GM23248 (cell line): Measurements from ENCODE around the gene FAM131A. TPM values are rescaled to one million over a fixed set of nuclear protein-coding genes. Genes with fewer than 3 reads are reported as not detected.
A peak's percentile ranks its signal among the peaks of the same experiment; 100 is the strongest.

Experiments
- DNase-seq: peaks from one replicate; pipeline ENCODE4 v3.0.0-alpha.2; 2015
- H2AFZ ChIP-seq: fragments of 200-600 bp; sonication (generic); 2 replicates; pipeline ENCODE4 v1.6.1; 2016; ENCODE audit warnings: antibody characterized with exemption
- H3F3A ChIP-seq: fragments of 200-600 bp; sonication (generic); 2 replicates; pipeline ENCODE4 v1.6.1; 2016; ENCODE audit warnings: mild to moderate bottlenecking, antibody characterized with exemption, mixed run types; ENCODE audit not compliant: insufficient read depth
- H3K27ac ChIP-seq: fragments of 200-600 bp; sonication (generic); 2 replicates; pipeline ENCODE4 v1.5.1; 2016; ENCODE audit warnings: mild to moderate bottlenecking
- H3K27me3 ChIP-seq: fragments of 200-600 bp; sonication (generic); replicated peaks from 2 replicates; pipeline ENCODE4 v1.6.1; 2016; ENCODE audit warnings: mild to moderate bottlenecking; ENCODE audit not compliant: insufficient read depth
- H3K36me3 ChIP-seq: fragments of 200-600 bp; sonication (generic); 2 replicates; pipeline ENCODE4 v1.6.1; 2016; ENCODE audit warnings: low read depth, mild to moderate bottlenecking
- H3K4me1 ChIP-seq: fragments of 200-600 bp; sonication (generic); 2 replicates; pipeline ENCODE4 v1.6.1; 2016; ENCODE audit warnings: mild to moderate bottlenecking; ENCODE audit not compliant: insufficient read depth
- H3K4me2 ChIP-seq: fragments of 200-600 bp; sonication (generic); one replicate; pipeline ENCODE4 v1.6.1; 2016; ENCODE audit warnings: mild to moderate bottlenecking; ENCODE audit not compliant: unreplicated experiment
- H3K4me3 ChIP-seq: fragments of 200-600 bp; sonication (generic); 2 replicates; pipeline ENCODE4 v1.5.1; 2016; ENCODE audit warnings: mild to moderate bottlenecking
- H3K79me2 ChIP-seq: fragments of 200-600 bp; sonication (generic); 2 replicates; pipeline ENCODE4 v1.6.1; 2016; ENCODE audit warnings: mild to moderate bottlenecking; ENCODE audit not compliant: insufficient read depth
- H3K9ac ChIP-seq: fragments of 200-600 bp; sonication (generic); 2 replicates; pipeline ENCODE4 v1.6.1; 2016; ENCODE audit warnings: mild to moderate bottlenecking
- H3K9me2 ChIP-seq: fragments of 200-600 bp; sonication (generic); 2 replicates; pipeline ENCODE4 v1.6.1; 2016; ENCODE audit warnings: mixed run types, mild to moderate bottlenecking, moderate library complexity; ENCODE audit not compliant: insufficient read depth
- H3K9me3 ChIP-seq: fragments of 200-600 bp; sonication (generic); one replicate; pipeline ENCODE4 v1.6.1; 2017; ENCODE audit warnings: low read depth
- H4K20me1 ChIP-seq: fragments of 200-600 bp; sonication (generic); 2 replicates; pipeline ENCODE4 v1.6.0; 2016; ENCODE audit not compliant: insufficient read depth
- EZH2 ChIP-seq: fragments of 200-600 bp; sonication (generic); IDR thresholded peaks from 2 replicates; pipeline ENCODE4 v1.6.1; 2018; ENCODE audit warnings: antibody characterized with exemption, mild to moderate bottlenecking; ENCODE audit not compliant: insufficient read depth, poor library complexity, severe bottlenecking
- EZH2phosphoT487 ChIP-seq: fragments of 200-600 bp; sonication (generic); IDR thresholded peaks from 2 replicates; pipeline ENCODE4 v1.6.1; 2018; ENCODE audit warnings: antibody characterized with exemption, moderate library complexity, mild to moderate bottlenecking, low read depth; ENCODE audit not compliant: insufficient read depth
- WGBS, 2 experiments: methylation state at CpG; one replicate each; pipeline ENCODE4 v1.1.6; 2015 to 2017; ENCODE audit warnings: low lambda C conversion rate in 2 of 2, low coverage in 1 of 2; ENCODE audit errors: missing lambda C conversion rate in 2 of 2; 5-methylcytosine and 5-hydroxymethylcytosine counted together
- in situ Hi-C: fragments of 300-500 bp; cut with MboI; formaldehyde crosslinking; loops from 2 replicates; pipeline ENCODE4 v1.15.0; 2020
- polyA plus RNA-seq: library from polyadenylated mRNA; unstranded; fragments of >200 nt; fragmentation: Nextera tagmentation; extraction: Ambion mirVana; gene quantifications from 2 replicates; pipeline ENCODE4 v1.2.1, GENCODE V29; 2016
- total RNA-seq: library from RNA; depleted of rRNA; stranded (reverse); fragments of >200 nt; shearing (Covaris generic); gene quantifications from 2 replicates; pipeline ENCODE4 v1.2.3, GENCODE V29; 2014

FAM131A gene
- total and polyA plus RNA-seq, 2 experiments from 2014 or later: 7.0 to 24.5 TPM

DNA sequence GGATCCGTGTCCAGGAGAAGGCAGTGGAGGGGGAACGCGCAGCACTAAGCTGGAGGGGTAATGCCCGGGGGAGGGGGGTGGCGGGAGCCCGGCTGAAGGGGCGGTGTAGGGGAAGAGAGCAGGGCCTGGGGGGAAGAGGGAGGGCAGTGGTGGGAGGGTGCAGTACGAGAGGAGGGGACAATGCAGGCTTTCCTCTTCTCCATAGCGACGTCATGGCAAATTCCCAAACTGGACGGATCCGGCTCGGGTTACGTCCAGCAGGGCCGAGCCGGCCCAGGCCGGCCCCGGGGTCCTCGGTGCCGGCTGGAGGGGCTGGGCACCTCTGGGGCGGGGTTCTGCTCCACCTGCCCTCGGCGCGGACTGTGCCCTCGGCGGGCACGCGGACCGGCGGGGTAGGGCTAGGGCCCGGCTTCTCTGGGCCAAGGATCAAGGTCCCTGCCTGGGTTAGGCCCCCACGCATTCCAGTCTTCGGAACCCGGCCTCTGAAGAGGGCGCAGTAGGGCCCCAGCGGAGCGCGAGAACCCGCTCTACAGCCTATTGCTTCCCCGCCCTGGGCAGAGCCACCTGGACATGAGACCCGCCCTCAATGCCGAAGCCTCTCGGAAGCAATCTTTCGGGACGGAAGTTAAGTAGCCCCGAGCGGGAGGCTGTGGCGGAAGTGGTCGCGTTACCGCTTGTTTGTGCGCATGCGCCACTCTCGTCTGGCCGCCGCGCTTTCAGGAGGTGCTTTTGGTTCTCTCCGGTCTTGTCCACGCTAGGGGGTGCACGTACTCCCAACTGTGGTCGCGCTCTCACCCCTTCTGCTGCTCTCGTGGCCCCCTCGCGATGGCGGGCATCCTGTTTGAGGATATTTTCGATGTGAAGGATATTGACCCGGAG, 25.5 kb downstream of the FAM131A start:
- 1% methylated on average over 53 to 62 of the region's 68 CpGs for WGBS, 2 experiments
- in situ Hi-C loops: loop anchor here (25.0 kb wide), 1 partner anchor 424 kb away; no protein-coding TSS in a partner anchor

GRCh38 chr3:184366619-184367289, 29.4 kb downstream of the FAM131A start:
- H3F3A ChIP-seq: peaks cover 50% of the 10 kb centered on the region
- no peaks in the 10 kb centered on the region for H4K20me1 ChIP-seq
- H3K36me3 ChIP-seq: peaks cover 20% of the 10 kb centered on the region
- H2AFZ ChIP-seq: no peak overlapping the region
- in situ Hi-C loops: loop anchor here (25.0 kb wide), 1 partner anchor 421 kb away; no protein-coding TSS in a partner anchor
- H3K9me2 ChIP-seq: no peaks in the 10 kb centered on the region
- TF ChIP-seq EZH2phosphoT487: no peak
- no peak for TF ChIP-seq EZH2
- H3K79me2 ChIP-seq: peaks cover 28% of the 10 kb centered on the region
- DNase-seq: peak; percentile 23
- no peaks in the 10 kb centered on the region for H3K27me3 ChIP-seq
- 78 to 79% methylated on average over 5 of the region's 5 CpGs for WGBS, 2 experiments
- H3K4me2 ChIP-seq: no peak overlapping the region
- no peak overlapping the region for H3K9ac ChIP-seq
- H3K27ac ChIP-seq: no peak overlapping the region
- H3K9me3 ChIP-seq: no peaks in the 10 kb centered on the region
- no peak overlapping the region for H3K4me3 ChIP-seq
- H3K4me1 ChIP-seq: peaks cover 33% of the 10 kb centered on the region

More for the DNA sequence above, 25.5 kb downstream of the FAM131A start:
- DNase-seq: peak; percentile 99
- H2AFZ ChIP-seq: peak overlapping the region; percentile 80
- H3K4me2 ChIP-seq: peak overlapping the region; percentile 88
- peaks cover 17% of the 10 kb centered on the region for H3K36me3 ChIP-seq
- no peak for TF ChIP-seq EZH2phosphoT487
- no peak for TF ChIP-seq EZH2
- H3K9me2 ChIP-seq: no peaks in the 10 kb centered on the region
- H3K4me3 ChIP-seq: peak overlapping the region; percentile 85
- no peaks in the 10 kb centered on the region for H3K27me3 ChIP-seq
- H3K9me3 ChIP-seq: no peaks in the 10 kb centered on the region
- no peaks in the 10 kb centered on the region for H4K20me1 ChIP-seq
- peak overlapping the region; percentile 98 for H3K27ac ChIP-seq
- peaks cover 19% of the 10 kb centered on the region for H3K4me1 ChIP-seq
- H3K79me2 ChIP-seq: peaks cover 32% of the 10 kb centered on the region
- H3F3A ChIP-seq: peaks cover 25% of the 10 kb centered on the region
- peak overlapping the region; percentile 97 for H3K9ac ChIP-seq

- Histone ChIP-seq H3K9ac (no peak overlapping the region), H3K9me3 (no peaks in the 10 kb centered on the region), H2AFZ (no peak overlapping the region), H3F3A (peaks cover 50% of the 10 kb centered on the region), H3K27me3 (no peaks in the 10 kb centered on the region), H3K36me3 (peaks cover 20% of the 10 kb centered on the region), H3K9me2 (no peaks in the 10 kb centered on the region), H3K4me1 (peaks cover 33% of the 10 kb centered on the region), H3K27ac (peak overlapping the region; percentile 61), H3K79me2 (peaks cover 28% of the 10 kb centered on the region), H4K20me1 (no peaks in the 10 kb centered on the region), H3K4me2 (peak overlapping the region; percentile 15), H3K4me3 (no peak overlapping the region)
- TF ChIP-seq EZH2phosphoT487: no peak
- TF ChIP-seq EZH2: no peak
- in situ Hi-C loops: loop anchor here (25.0 kb wide), 1 partner anchor 419 kb away; no protein-coding TSS in a partner anchor
- WGBS, 2 experiments: 69 to 73% methylated on average over 9 of the region's 9 CpGs
- DNase-seq: no peak
These were observed 30.7 kb downstream of the FAM131A start for GRCh38 chr3:184368116-184368515.

GRCh38 chr3:184368586-184369183, 31.3 kb downstream of the FAM131A start:
- Histone ChIP-seq H3K9me2 (no peaks in the 10 kb centered on the region), H2AFZ (no peak overlapping the region), H3K27ac (peak overlapping the region; percentile 61), H3K4me2 (peak overlapping the region; percentile 15), H3K9ac (no peak overlapping the region), H3K4me1 (peaks cover 39% of the 10 kb centered on the region), H3K79me2 (peaks cover 25% of the 10 kb centered on the region), H3F3A (peaks cover 50% of the 10 kb centered on the region), H3K4me3 (no peak overlapping the region), H4K20me1 (no peaks in the 10 kb centered on the region), H3K36me3 (peaks cover 20% of the 10 kb centered on the region), H3K9me3 (no peaks in the 10 kb centered on the region), H3K27me3 (no peaks in the 10 kb centered on the region)
- TF ChIP-seq EZH2phosphoT487 (no peak), EZH2 (no peak)
- in situ Hi-C loops: loop anchor here (25.0 kb wide), 1 partner anchor 419 kb away; no protein-coding TSS in a partner anchor
- 20 to 30% methylated on average over 3 of the region's 3 CpGs for WGBS, 2 experiments
- DNase-seq: peak; percentile 84
